GM19025 (cell line): Measurements from ENCODE around the gene CCDC148.
"Not testable (repeated sequence)": the region's sequence is repeated elsewhere in the genome, so short reads cannot be mapped to it uniquely, and the experiment has no call there.

Experiments
- ATAC-seq: cut with Tn5 transposase; IDR thresholded peaks from one replicate; pipeline ENCODE4 v1.9.1; 2021; ENCODE audit warnings: mild to moderate bottlenecking, low read depth, moderate library complexity; ENCODE audit not compliant: unreplicated experiment

Gene CCDC148

DNA sequence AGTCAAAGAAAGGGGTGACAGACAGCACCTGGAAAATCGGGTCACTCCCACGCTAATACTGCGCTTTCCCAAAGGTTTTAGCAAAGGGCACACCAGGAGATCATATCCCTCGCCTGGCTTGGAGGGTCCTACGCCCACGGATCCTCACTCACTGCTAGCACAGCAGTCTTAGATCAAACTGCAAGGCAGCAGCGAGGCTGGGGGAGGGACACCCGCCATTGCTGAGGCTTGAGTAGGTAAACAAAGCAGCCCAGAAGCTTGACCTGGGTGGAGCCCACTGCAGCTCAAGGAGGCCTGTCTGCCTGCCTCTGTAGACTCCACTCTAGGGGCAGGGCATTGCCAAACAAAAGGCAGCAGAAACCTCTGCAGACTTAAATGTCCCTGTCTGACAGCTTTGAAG is 233.5 kb downstream of the CCDC148 start:
- ATAC-seq: not testable (repeated sequence)

DNA sequence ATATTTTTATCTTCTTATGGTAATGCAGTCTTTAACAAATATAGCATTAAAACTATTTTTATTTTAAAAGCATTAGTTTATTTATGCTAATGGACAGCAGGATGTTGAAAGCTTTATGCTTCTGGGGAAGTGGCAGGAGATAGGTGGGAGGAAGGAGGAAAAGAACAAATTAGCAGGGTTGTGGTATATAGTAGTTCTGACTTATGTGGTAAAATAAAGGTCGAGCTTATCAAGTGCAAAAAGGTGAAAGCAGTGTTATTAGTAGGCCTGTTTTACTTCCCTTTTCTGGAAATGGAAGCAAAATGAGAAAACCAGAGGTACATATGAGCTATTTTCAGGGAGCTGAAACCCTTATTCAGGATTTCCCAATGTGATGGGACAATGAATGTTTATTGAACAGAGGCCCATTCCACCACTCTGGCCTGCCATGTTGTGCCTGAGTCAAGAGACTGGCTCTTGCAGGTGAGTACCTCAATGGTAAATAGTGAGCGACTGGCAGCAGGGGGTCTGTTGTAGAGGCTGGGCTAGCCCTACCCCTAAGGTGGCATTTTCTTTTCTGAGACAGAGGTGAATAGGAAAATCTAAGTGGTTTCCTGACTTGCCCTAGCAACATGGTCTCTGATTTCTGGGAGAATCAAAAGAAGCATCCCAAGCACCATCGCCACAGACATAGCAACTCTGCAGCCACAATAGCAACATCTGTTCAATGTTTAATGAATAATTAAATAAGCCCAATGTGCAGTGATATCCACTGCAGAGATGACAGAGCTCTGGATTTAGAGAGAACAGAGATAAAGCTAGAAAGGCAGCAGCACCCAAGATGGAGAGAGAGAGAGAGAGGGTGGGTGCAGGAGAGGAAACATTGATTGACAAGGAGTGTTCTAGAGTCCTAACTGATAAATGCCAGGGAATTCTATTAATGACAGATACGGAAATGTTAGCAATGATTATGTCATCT is 235.2 kb downstream of the CCDC148 start:
- ATAC-seq: no peak

DNA sequence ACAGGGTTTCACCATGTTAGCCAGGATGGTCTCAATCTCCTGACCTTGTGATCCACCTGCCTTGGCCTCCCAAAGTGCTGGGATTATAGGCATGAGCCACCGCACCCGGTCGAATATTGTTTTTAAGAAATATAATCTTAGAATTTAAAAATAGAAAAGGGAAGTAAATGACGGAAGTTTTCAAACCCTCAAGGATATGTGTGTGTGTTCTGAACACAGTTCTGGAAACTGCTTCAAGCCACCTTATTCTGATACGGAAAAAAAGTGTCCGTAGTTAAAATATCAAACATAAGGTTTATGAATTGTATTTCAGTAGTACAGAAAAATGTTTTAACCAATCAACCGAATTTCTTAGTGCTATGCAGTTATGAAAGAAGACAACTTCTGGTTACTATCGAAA is 239.0 kb downstream of the CCDC148 start:
- ATAC-seq: no peak

DNA sequence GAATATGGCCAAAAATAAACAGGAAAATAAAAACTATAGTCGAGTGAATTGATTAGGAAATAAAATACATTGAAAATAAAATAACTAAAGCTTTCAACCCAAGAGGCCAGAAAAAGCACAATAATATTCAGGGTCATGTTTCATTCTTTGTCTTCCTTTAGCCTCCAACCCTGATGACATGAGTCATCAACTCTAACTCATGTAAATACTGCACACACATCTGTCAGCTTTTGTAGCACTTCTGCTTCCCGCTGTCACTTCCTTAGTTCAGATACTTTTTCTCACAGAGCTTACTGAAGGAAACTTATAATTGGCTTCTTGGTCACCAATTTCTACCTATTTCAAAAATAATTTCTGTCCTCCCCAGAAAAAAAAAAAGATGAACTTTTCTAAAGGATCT is 242.1 kb downstream of the CCDC148 start:
- no peak for ATAC-seq

DNA sequence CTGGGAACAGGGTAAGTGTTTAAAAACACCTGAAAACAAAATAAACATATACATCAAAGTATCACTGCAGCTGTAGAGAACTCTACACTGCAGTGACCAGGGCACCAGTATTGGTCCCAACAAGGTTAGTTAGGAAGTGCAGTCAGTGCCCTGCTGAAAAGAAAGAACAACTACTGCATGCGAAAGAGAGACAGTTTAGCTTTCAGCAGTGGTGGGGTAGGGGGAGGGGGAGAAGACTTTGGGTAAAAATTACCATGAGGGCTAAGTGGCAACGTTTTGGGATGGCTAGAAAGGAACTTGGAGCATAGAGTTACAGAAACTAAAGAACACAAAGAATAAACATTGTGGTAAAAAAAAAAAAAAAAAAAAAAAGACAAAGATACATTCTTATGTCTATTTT is 242.8 kb downstream of the CCDC148 start:
- ATAC-seq: no peak

DNA sequence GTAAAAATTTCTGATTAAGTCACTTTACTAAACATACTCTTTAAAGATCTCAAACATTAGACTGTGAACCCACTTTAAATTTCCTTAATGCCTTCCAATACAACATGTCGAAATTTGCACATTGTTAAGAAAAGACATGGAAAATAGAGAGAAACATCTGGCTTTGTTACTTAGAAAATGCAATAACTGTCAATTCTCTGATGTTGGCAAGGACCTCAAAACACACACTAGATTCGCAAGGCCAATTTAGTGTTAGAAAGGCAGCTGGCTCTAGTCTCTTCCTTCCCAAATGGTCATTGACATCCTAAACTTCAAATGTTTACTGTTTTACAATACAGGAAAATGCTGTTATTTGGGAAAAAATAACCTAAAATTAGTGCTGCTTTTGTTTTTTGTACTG is 244.3 kb downstream of the CCDC148 start:
- no peak for ATAC-seq

DNA sequence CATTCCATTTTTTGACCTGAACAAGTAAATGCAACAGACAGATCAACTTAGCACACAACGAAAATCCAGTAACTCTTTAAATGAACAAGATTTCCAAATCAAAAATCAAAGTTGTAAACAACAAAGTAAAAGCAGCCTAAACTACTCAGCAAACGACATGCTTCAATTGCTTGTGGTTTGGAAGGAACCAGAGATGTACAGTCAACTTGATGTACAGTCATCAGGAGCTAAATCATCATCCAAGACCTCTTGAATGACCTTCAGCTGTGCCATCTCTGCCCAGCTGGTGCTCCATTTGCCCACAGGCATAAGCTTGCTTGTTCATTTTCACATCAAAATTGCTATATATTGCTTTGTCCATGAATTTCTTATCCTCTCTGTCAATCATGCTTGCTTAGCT is 245.1 kb downstream of the CCDC148 start:
- ATAC-seq: no peak

DNA sequence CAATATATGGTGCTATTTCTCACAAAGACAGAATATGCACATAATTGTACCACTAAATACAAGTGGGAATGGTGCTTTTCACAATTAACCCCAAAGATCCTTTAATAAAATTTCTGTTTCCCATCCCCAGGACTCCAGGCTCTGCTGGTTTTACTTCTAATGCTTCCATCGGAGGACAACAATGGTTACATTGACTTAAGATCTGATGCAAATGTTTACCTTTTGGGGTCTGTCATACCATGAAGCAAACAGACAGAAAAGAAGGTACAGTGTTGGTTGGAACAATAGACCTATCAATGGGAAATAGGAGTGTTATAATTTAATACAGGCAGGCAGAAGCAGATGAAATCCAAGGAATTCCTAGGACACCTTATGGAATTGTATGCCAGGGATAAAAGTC is 249.2 kb downstream of the CCDC148 start:
- ATAC-seq: no peak

DNA sequence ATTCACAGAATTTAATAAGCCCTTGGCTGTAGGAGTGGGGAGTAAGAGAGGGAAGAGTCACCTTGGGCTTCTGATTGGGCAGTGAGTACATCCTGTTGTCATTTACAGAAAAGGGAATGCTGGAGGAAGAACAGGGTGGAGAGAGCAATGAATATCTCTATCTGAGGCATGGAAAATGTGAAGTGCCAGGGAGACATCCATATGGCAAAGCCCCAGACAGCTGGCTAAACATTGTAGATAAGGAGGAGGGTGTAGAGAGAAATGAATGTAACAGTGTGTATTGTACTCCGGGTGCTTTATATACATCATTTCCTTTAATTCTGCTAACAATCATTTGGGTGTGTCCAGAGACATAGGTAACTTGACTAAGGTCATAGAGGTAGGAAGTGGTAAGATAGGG is 251.3 kb downstream of the CCDC148 start:
- no peak for ATAC-seq

DNA sequence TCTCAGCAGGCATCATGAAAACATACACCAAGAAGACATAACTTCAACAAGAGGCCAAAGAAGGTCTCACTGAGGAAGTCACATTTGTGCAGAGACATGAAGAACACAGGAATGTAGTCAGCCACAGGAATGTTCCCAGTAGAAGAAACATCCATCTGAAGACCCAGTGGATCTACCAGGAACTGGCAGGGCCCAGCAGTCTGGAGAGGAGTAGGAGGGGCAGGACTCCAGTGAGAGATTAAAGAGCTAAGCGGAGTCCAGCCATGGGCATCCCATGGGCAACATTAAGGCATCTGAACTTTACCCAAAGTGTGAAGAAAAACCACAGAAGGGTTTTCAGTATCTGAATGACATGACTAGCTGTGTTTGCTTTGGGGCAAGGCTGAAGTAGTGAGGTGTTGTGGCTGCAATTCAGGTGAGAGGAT is 251.8 kb downstream of the CCDC148 start:
- ATAC-seq: no peak

DNA sequence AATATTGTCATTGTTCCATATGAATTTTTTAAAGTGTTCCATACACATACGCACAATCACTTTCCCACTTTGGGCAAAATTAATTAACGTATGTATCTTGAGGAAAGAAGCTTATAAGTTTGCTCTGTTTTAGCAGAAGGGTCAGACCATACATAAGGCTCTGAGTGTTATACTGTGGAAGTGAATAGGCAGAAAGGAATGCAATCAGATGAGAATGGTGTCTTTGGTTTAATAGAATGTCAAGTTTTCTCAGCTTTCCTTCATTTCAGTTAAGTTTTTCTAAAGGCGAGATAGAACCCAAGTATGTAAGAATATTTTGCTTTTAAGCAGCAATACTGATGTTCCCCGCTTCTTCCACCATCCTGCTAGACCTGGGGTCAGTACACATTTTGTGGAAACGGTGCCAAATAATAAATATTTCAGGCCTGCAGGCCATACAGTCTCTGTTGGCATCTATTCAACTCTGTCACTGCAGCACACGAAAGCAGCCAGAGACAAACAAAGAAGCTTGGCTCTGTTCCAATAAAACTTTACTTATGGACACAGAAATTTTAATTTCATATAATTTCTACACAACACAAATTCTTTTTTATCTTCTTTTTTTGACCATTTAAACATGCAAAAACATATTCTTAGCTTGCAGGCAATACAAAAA is 254.3 kb downstream of the CCDC148 start:
- no peak for ATAC-seq

DNA sequence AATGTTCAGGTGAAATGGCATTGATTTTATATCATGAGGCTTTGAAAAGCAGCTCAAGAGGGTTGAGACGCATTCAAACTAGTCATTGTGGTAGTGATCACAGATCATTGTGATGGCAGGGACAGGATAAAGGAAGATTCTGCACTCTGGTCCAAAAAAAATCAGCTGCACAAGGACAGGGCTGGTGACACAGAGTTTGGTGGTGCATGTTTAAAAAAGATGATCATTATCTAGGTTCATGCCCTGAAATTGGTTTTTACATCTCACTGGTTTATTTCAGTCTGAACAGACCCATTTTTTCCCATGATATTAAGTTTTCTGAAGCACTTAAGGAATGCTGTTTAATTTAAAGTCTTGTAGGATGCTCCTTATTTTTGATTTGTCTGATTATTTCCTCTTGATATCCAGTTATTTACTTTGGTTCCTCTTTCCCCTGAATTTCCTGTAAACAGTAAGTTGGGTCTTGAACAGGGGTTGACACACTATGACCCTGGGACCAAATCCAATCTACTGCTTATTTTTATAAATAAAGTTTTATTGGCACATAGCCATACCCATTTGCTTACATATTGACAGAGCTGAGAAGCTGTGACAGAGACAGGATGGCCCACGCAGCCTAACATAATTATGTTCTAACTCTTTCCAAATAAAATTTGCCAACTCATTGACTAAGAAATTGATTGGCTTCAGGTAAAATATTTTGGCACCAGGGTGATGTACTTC is 256.5 kb downstream of the CCDC148 start:
- ATAC-seq: no peak

DNA sequence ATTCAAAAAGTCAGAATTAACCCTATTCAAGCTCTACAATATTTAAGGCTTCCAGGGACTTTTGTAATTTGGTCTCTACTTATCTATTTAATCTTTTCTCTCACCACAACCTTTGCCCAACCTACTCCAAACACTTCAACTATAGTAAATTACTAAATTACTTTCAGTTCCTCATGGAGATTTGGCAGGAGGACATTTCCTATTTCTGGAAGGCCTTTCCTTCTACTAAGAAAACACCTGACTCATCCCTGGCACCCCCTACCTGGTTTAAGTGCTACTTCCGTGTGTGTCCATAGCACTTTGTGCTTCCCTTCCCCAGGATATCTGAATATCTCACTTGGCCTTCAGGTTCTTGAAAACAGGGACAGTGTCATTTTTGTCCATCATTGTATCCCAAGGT is 258.6 kb downstream of the CCDC148 start:
- ATAC-seq: no peak

DNA sequence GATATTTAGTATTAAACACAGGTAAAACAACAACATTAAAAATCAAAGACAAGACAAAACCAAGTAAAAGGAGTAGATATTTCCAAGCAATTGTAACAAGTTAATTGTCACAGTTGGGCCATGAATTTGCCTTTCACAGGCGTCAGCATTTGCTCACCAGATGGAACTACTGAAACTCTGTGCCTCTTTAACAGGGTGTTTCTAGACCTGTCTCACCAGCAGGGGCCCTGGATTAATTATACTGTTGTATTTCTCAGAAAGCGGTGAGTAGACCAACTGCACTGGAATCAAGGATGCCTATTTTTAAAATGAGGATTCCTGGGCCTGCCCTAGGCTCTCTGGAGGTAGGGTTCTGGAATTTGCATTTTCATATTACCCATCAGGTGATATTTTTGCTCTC is 262.3 kb downstream of the CCDC148 start:
- ATAC-seq: no peak

DNA sequence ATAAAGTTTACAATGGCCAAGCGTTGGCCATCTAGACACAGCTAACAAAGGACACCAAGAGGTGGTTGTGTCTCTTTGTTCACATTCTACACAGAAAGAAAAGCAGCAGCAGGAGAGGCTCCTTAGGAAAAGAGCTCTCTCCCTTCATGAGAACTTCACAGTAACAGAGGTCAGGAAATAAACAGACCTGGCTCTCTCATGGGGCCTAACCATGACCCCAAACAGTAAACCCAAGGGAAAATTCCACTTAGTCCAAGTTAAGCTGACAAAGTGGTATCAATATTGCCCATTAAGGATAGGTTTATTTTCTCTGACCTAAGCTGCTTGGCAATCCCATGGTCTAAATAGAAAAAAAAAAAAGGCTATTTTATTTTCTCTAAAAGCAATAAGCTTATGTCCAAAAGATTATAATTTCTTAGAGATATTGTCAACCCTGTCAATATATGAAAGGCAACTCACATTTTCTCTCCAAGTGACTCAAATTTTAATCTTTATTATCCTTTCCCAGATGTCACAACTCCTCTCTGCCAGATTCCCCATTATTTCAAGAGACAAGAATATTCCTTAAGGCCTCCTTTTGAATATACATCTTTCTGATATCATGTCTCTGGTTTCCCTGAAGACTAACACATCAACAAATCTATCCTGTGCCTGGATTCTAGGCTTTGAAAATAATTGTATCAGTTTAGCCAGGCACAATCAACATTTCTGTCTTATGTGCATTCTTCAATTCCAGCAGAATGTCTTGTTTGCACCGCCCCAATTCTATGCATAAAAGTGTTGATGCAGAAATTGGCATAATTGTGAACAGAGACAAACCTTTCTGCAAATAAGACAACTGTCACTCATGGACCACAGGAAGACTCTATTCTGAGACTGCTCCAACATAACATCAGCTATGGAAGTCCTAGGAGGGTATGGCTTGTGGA is 263.8 kb downstream of the CCDC148 start:
- no peak for ATAC-seq

DNA sequence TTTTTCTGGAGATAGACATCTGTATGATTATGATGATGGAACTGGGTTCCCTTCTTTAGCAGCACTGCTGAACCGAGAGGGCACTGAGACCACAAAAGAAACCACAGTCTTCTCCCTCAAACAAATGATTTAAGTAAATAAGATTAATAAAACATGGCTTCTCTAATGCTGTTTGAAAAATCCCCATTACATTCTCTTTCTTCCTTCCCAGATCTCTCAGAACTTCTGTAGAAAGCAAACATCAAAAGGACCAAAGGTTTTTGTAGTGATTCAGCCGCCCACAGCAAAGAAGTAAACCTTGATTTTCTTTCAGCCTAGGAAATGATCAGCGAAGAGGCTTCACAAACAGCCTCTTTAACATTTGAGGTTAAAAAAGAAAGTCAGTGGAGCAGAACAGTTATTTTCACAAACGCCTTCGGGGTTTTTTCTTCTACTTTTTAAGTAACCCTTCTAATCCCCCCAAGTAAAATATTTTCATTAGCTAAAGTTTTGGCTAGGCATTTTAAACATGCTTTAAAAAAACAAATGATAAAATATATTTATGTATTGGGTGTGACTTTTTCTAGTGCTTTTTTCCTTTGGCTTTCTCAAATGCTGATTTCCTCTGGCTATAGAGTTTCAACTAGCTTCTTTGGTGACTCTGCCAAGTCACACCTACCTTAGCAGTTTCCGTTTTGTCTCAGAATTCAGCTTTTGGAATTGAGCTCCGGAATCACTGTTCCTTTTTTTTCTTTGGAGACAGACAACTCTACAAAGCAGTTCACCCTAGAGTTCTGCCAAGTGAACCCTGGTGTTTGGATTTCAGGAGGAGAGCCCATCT is 265.3 kb downstream of the CCDC148 start:
- peak; percentile 82 for ATAC-seq

DNA sequence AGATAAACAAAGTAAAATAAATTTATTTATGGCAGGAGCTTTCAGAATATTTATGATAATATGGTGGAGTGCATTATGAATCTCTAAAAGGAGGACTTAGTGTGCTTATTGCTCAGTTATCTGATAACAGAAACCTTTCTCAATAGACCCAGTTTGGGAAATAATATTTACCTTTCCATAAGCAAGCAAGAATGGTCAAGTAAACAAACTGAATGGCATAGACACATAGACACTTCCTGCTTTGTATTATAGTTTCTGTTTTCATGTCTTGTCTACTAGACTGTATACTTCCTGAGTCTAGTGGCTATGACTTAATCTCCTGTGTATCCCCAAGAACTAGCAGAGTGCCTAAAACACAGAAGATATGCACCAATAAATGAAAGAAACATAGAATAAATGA is 267.0 kb downstream of the CCDC148 start:
- ATAC-seq: no peak

DNA sequence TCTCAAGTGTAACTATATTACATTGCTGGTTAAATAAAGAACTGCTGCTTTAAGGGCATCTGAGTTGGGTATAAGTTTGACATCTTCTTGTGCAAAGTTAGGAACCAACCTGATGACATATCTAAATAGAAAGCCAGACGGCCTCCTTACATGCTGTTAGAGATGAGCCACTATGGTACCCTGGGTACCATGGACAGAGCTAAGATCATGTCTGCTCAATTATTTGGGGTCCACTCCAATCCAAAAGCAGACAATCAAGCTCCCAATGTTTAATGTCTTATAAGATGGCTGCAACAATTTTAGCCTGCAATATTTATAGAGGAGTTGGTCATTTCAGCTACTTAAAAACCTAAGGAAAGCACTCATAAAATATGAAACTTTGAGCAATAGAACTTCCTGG is 268.6 kb downstream of the CCDC148 start:
- no peak for ATAC-seq

DNA sequence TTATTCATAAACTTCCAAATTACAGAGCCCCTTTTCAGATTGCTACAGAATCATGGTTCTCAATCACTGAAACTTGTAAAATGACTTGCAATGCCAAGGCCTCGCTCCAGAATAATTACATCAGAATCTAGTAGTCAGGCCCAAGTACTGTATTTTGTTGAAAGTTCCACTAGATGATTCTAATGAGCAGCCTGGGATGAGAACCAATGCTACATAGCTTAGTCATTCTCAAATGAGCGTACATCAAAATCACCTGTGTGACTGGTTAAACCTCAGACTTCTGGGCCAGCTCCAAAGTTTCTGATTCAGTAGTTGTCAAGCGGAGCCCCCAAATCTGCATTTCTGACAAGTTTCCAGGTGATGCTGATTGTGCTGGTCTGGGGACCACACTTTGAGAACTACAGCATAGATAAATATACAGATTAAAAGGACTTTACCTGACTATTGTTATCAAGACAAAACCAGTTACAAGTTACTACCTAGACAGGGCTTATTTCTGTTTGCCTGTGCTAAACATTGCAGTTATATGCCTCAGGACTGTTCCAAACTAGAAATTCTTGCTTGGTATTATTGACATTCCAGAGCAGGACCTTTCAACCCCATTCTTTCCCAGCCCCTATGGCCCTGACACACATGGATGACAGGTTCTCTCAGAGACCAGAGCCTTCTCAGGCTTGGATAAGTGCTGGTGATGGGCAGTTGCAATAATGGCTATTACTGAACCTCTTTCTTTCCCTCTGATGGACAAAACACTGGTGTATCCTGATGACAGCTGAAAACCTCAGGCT is 271.8 kb downstream of the CCDC148 start:
- ATAC-seq: no peak
